ENCODE results near the gene CDH8. TPM values are rescaled to one million over a fixed set of nuclear protein-coding genes. Genes with fewer than 3 reads are reported as not detected.

The CDH8 gene
- total and polyA plus RNA-seq, 2 of the 4 experiments (the other 2 are of a cell fraction) = not detected

GRCh38 chr16:61677776-61678175 lies 358.5 kb downstream of the CDH8 start:
- dilution Hi-C loops (cut with HindIII; ENCODE audit: low sequenced_read_pairs, unreplicated experiment) = no loop called here
- no peaks in the 10 kb centered on the region for H3K9me1 ChIP-seq (ENCODE audit: insufficient read depth, low read length)
- POLR2A ChIA-PET (ENCODE audit: unreplicated experiment) = no interaction called here

More at GRCh38 chr16:61677776-61678175, 358.5 kb downstream of the CDH8 start:
- Histone ChIP-seq H2AFZ (replicated peaks; ENCODE audit: low read length, poor library complexity) (no peak overlapping the region), H3K14ac (replicated peaks; ENCODE audit: low read depth, low read length) (no peak overlapping the region), H3K4ac (ENCODE audit: low read depth, low read length) (no peak overlapping the region), H3K36me3 (ENCODE audit: control insufficient read depth, insufficient read depth, low read length) (no peaks in the 10 kb centered on the region), H3K18ac (ENCODE audit: low read depth, low read length) (no peak overlapping the region), H3K56ac (ENCODE audit: extremely low read depth, insufficient read depth, low read length) (no peak overlapping the region), H4K5ac (ENCODE audit: low read depth, low read length) (no peak overlapping the region), H3K9ac (ENCODE audit: low read depth, low read length) (no peak overlapping the region), H3K4me3 (ENCODE audit: insufficient read depth, low read depth, low read length) (no peak overlapping the region), H2AK5ac (ENCODE audit: low read depth, low read length) (no peak overlapping the region), H2BK20ac (ENCODE audit: low read depth, low read length) (no peak overlapping the region), H4K20me1 (ENCODE audit: insufficient read depth, low read length) (no peaks in the 10 kb centered on the region), H2BK5ac (ENCODE audit: low read depth, low read length, poor library complexity, severe bottlenecking) (no peak overlapping the region), H2BK15ac (ENCODE audit: low read depth, low read length) (no peak overlapping the region), H4K91ac (ENCODE audit: insufficient read depth, low read depth, low read length) (no peak overlapping the region), H3K79me1 (ENCODE audit: low read depth in 1 of 2, low read length in 2 of 2) (no peaks in the 10 kb centered on the region), H3K27ac (ENCODE audit: insufficient read depth, low read length) (no peak overlapping the region), H2BK120ac (ENCODE audit: low read depth, low read length) (no peak overlapping the region), H3K4me1 (ENCODE audit: control insufficient read depth, insufficient read depth, low read length) (no peaks in the 10 kb centered on the region), H4K8ac (ENCODE audit: low read depth in 2 of 2, low read length in 2 of 2) (no peak overlapping the region), H2AK9ac (replicated peaks; ENCODE audit: low read depth, low read length, poor library complexity) (no peak overlapping the region), H3K9me3 (ENCODE audit: control insufficient read depth, insufficient read depth, low read length) (no peaks in the 10 kb centered on the region), H3K27me3 (ENCODE audit: control insufficient read depth, insufficient read depth, low read length) (no peaks in the 10 kb centered on the region), H3K4me2 (ENCODE audit: low read depth, low read length) (no peak overlapping the region), H3K23ac (ENCODE audit: low read depth, low read length) (no peak overlapping the region)
- no TSS peak for BruUV-seq (replicated peaks)
- DNase-seq (no peak), ATAC-seq (ENCODE audit: low read depth) (no peak)
- WGBS, 2 experiments (ENCODE audit: extremely low coverage in 2 of 2, insufficient read length in 1 of 2) = 20% methylated on average over 1 of the region's 5 CpGs; no CpG with 5 or more reads in 1 of the 2 experiments
- TF ChIP-seq POLR2A (IDR thresholded peaks at IDR 0.05; ENCODE audit: low read depth, low read length) (no peak), CTCF (conservative IDR thresholded peaks at IDR 0.05; ENCODE audit: low read depth, low read length) (no peak), SMC3 (IDR thresholded peaks at IDR 0.05; ENCODE audit: low read depth, low read length) (no peak), MXI1 (IDR thresholded peaks at IDR 0.05; ENCODE audit: borderline replicate concordance, low read depth, low read length) (no peak), BHLHE40 (IDR thresholded peaks at IDR 0.05; ENCODE audit: low read depth, low read length) (no peak), MAZ (IDR thresholded peaks at IDR 0.05; ENCODE audit: borderline replicate concordance, low read depth, low read length) (no peak), MAFK (IDR thresholded peaks at IDR 0.05; ENCODE audit: low read depth, low read length) (no peak), FOS (IDR thresholded peaks at IDR 0.05; ENCODE audit: low read depth, low read length) (no peak), CHD1 (IDR thresholded peaks at IDR 0.05; ENCODE audit: low read depth, low read length) (no peak), RAD21 (IDR thresholded peaks at IDR 0.05; ENCODE audit: low read length) (no peak), NFE2L2 (IDR thresholded peaks at IDR 0.05; ENCODE audit: low read depth, low read length) (no peak), USF2 (IDR thresholded peaks at IDR 0.05; ENCODE audit: low read depth, low read length) (no peak), CEBPB (IDR thresholded peaks at IDR 0.05; ENCODE audit: low read depth, low read length) (no peak)
- TF ChIP-seq, protein P1, sequence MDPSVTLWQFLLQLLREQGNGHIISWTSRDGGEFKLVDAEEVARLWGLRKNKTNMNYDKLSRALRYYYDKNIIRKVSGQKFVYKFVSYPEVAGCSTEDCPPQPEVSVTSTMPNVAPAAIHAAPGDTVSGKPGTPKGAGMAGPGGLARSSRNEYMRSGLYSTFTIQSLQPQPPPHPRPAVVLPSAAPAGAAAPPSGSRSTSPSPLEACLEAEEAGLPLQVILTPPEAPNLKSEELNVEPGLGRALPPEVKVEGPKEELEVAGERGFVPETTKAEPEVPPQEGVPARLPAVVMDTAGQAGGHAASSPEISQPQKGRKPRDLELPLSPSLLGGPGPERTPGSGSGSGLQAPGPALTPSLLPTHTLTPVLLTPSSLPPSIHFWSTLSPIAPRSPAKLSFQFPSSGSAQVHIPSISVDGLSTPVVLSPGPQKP (IDR thresholded peaks at IDR 0.05; ENCODE audit: borderline replicate concordance, low read depth, low read length) = no peak
- CTCF ChIA-PET = no interaction called here
- intact Hi-C loops (cut with micrococcal nuclease) = no loop called here
- in situ Hi-C loops (cut with MboI; ENCODE audit: low sequenced_read_pairs) = no loop called here
